GM11168 (cell line): ENCODE results near the gene OR2T27.
"Not testable (repeated sequence)": the region's sequence is repeated elsewhere in the genome, so short reads cannot be mapped to it uniquely, and the experiment has no call there.

Experiments
- in situ Hi-C: fragments of 300-500 bp; cut with MboI; formaldehyde crosslinking; loops from one replicate; pipeline ENCODE4 v1.12.0; 2022; ENCODE audit warnings: low sequenced_read_pairs; ENCODE audit not compliant: unreplicated experiment

OR2T27 gene

GRCh38 chr1:248655354-248655753, at the start of gene OR2T27:
TSS of gene OR2T27 (minus strand) at chr1:248655528. CDS start at chr1:248650884, 4,644 bp downstream.
- in situ Hi-C loops = not testable (repeated sequence)

GRCh38 chr1:248704606-248705005, 49.3 kb upstream of the OR2T27 start:
- in situ Hi-C loops = loop anchor here (5.0 kb wide), 1 partner anchor 103 kb away; no protein-coding TSS in a partner anchor

GRCh38 chr1:248703674-248704073, 48.3 kb upstream of the OR2T27 start:
- in situ Hi-C loops = loop anchor here (5.0 kb wide), 1 partner anchor 104 kb away; no protein-coding TSS in a partner anchor

GRCh38 chr1:248702714-248703113, 47.4 kb upstream of the OR2T27 start, which contains the start of gene OR14I1:
TSS of gene OR14I1 (minus strand) at chr1:248702766.
- in situ Hi-C loops = loop anchor here (5.0 kb wide), 1 partner anchor 105 kb away; no protein-coding TSS in a partner anchor

GRCh38 chr1:248699099-248699498, 43.8 kb upstream of the OR2T27 start:
- in situ Hi-C loops = no loop called here

GRCh38 chr1:248697907-248698306, 42.6 kb upstream of the OR2T27 start:
- in situ Hi-C loops = no loop called here

GRCh38 chr1:248696774-248697173, 41.4 kb upstream of the OR2T27 start:
- in situ Hi-C loops = no loop called here

- in situ Hi-C loops = no loop called here
Measured at GRCh38 chr1:248696261-248696660, 40.9 kb upstream of the OR2T27 start.

GRCh38 chr1:248695451-248696132, 40.3 kb upstream of the OR2T27 start:
- in situ Hi-C loops = no loop called here

GRCh38 chr1:248691567-248692155, 36.3 kb upstream of the OR2T27 start:
- in situ Hi-C loops = no loop called here

GRCh38 chr1:248688527-248689298, 33.4 kb upstream of the OR2T27 start:
- in situ Hi-C loops = no loop called here

GRCh38 chr1:248686815-248687214, 31.5 kb upstream of the OR2T27 start:
- in situ Hi-C loops = no loop called here

- in situ Hi-C loops = loop anchor here (5.0 kb wide), 1 partner anchor 64 kb away; no protein-coding TSS in a partner anchor
Measured at GRCh38 chr1:248681651-248682050, 26.3 kb upstream of the OR2T27 start.

GRCh38 chr1:248670003-248670402, 14.7 kb upstream of the OR2T27 start:
- in situ Hi-C loops = no loop called here

- in situ Hi-C loops = not testable (repeated sequence)
Measured at GRCh38 chr1:248663453-248664328, 8.4 kb upstream of the OR2T27 start.

GRCh38 chr1:248656797-248657196, 1.5 kb upstream of the OR2T27 start:
- in situ Hi-C loops = not testable (repeated sequence)

- in situ Hi-C loops = not testable (repeated sequence)
Measured at GRCh38 chr1:248648770-248649536, 6.4 kb downstream of the OR2T27 start.

- in situ Hi-C loops = not testable (repeated sequence)
Measured at GRCh38 chr1:248645178-248645577, 10.2 kb downstream of the OR2T27 start, which contains the start of gene OR2T35. TSS of gene OR2T35 (minus strand) at chr1:248645278. CDS start at chr1:248639258, 6,020 bp downstream.
